Hindlimb muscle (tissue), 1 donor: ENCODE measurements around the gene PLEKHG3. TPM values are rescaled to one million over a fixed set of nuclear protein-coding genes. Genes with fewer than 3 reads are reported as not detected.

Source experiments
- DNase-seq: peaks from one replicate; pipeline ENCODE4 v3.0.0-alpha.2; 2013
- polyA plus RNA-seq: library from polyadenylated mRNA; unstranded; fragments of 120-200 nt; gene quantifications from one replicate; pipeline ENCODE4 v1.2.1, GENCODE V29; 2013; ENCODE audit not compliant: insufficient read length

The PLEKHG3 gene
- polyA plus RNA-seq, 1 donor, result 24.8 TPM

GRCh38 chr14:64789696-64790095, 85.5 kb downstream of the PLEKHG3 start:
- no peak for DNase-seq

DNA sequence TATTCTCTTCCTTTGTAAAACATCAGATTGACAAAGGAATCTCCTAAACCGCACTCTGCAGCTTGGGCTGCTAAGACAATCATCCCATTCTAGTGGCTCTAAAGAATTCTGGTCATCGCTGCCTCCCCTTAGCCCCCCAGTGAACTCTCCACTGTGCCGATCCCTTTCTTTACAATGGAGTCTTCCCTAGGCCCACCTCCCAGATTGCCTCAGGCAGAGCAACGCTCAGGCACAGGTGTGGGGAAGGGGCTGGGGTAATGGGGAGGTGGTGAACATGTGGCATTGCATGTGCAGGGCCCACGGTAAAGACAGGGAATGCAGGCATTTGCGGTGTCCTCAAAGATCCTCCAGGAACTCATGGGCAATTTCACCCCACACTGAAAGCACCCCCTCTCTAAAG, 86.3 kb downstream of the PLEKHG3 start:
- DNase-seq, result no peak

GRCh38 chr14:64792231-64792630, 88.0 kb downstream of the PLEKHG3 start:
- DNase-seq, result no peak

GRCh38 chr14:64792871-64793560, 88.8 kb downstream of the PLEKHG3 start:
- DNase-seq, result no peak

DNA sequence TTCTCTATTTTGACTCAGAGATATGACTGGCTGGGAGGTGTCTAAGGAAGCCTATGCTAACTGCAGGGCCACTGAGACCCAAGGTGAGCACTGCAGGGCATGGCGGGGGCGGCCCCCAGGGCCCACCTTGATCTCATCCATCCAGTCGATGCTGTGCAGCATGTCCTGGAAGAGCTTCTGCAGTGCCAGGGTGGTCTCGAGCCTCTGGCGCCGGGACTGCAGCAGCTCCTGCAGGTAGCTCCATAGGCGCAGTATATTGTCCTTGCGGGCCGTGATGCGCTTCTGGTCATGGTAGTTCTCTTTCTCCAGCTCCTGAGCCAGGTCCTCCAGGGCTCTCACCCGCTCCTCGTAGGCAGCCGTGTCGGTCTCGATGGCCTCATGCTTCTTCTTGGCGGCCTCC, 91.0 kb downstream of the PLEKHG3 start:
- DNase-seq, result no peak

GRCh38 chr14:64795921-64796320, 91.7 kb downstream of the PLEKHG3 start:
- no peak for DNase-seq

- no peak for DNase-seq
Observed at GRCh38 chr14:64796369-64796768, 92.1 kb downstream of the PLEKHG3 start.

GRCh38 chr14:64799555-64799954, 95.3 kb downstream of the PLEKHG3 start:
- DNase-seq, result no peak

Other genes starting within 250 kb of the PLEKHG3 start
- gene AKAP5, start 238.9 kb upstream of the PLEKHG3 start, polyA plus RNA-seq, result 0.45 TPM
- gene ZBTB25, start 200.6 kb upstream of the PLEKHG3 start, polyA plus RNA-seq, result 7.8 TPM
- 28.6 TPM for gene ZBTB1, start 199.7 kb upstream of the PLEKHG3 start, polyA plus RNA-seq
- 6.0 TPM for gene HSPA2, start 163.7 kb upstream of the PLEKHG3 start, polyA plus RNA-seq
- not detected for gene PPP1R36, start 154.5 kb upstream of the PLEKHG3 start, polyA plus RNA-seq
- 215 TPM for gene SPTB, start 175.5 kb downstream of the PLEKHG3 start, polyA plus RNA-seq
- 38.7 TPM for gene CHURC1, start 210.0 kb downstream of the PLEKHG3 start, polyA plus RNA-seq
- 0.67 TPM for gene GPX2, start 238.3 kb downstream of the PLEKHG3 start, polyA plus RNA-seq